Stomach (tissue), 4 donors: ENCODE results near the gene E2F8.

Experiments used
- CTCF ChIP-seq, 7 experiments: fragments of 450-650 bp in 4 of 7; fragments of 200-600 bp in 3 of 7; sonication (generic) in 3 of 7; IDR thresholded peaks; one replicate each; pipeline ENCODE4 v1.5.1; 2016 to 2019; ENCODE audit warnings: antibody characterized with exemption in 7 of 7, control low read depth in 2 of 7, mild to moderate bottlenecking in 1 of 7
- EP300 ChIP-seq: sonication (generic); formaldehyde crosslinking; IDR thresholded peaks from one replicate; pipeline ENCODE4 v1.6.1; 2017; ENCODE audit warnings: antibody characterized with exemption

GRCh38 chr11:19237381-19237780, 3.4 kb downstream of the E2F8 start:
- TF ChIP-seq CTCF (IDR thresholded peaks at IDR 0.05): no peak
- TF ChIP-seq EP300: no peak
